GM21529 (cell line): ENCODE data around the gene COMMD6.

Experiments
- ATAC-seq: cut with Tn5 transposase; IDR thresholded peaks from one replicate; pipeline ENCODE4 v1.9.1; 2021; ENCODE audit not compliant: unreplicated experiment

The COMMD6 gene

GRCh38 chr13:75485286-75486062, 52.2 kb downstream of the COMMD6 start:
- no peak for ATAC-seq

- ATAC-seq = no peak
Observed at GRCh38 chr13:75482820-75483079, 54.9 kb downstream of the COMMD6 start.

- ATAC-seq = peak; percentile 70
Observed at GRCh38 chr13:75482070-75482819, 55.4 kb downstream of the COMMD6 start, which contains the start of gene TBC1D4. TSS of gene TBC1D4 (minus strand) at chr13:75482169. CDS start at chr13:75481767, 402 bp downstream.

- ATAC-seq = peak; percentile 23
Observed at GRCh38 chr13:75481176-75482069, 56.2 kb downstream of the COMMD6 start.

GRCh38 chr13:75480671-75481175, 56.9 kb downstream of the COMMD6 start:
- peak; percentile 4 for ATAC-seq

- no peak for ATAC-seq
Observed at GRCh38 chr13:75479102-75479740, 58.4 kb downstream of the COMMD6 start.

- ATAC-seq = no peak
Observed at GRCh38 chr13:75478659-75479058, 59.0 kb downstream of the COMMD6 start.
